Tibial nerve (tissue), 4 donors: ENCODE results near the gene HYCC1. TPM values are rescaled to one million over a fixed set of nuclear protein-coding genes. Genes with fewer than 3 reads are reported as not detected.
"Not testable (repeated sequence)": the region's sequence is repeated elsewhere in the genome, so short reads cannot be mapped to it uniquely, and the experiment has no call there.

Experiments
- DNase-seq, 2 donors: peaks; one replicate each; pipeline ENCODE4 v3.0.0-alpha.2; 2019; ENCODE audit warnings: low spot score in 2 of 2
- H3K27ac ChIP-seq, 4 donors: fragments of 200-600 bp; sonication (generic) in 3 of 4; one replicate each; pipeline ENCODE4 v1.5.1; 2017 to 2019; ENCODE audit warnings: mild to moderate bottlenecking in 1 of 4
- H3K27me3 ChIP-seq, 2 donors: fragments of 200-600 bp; sonication (generic) in 1 of 2; one replicate each; pipeline versions ENCODE4 v1.5.1 to v1.6.0; 2017 to 2019
- H3K36me3 ChIP-seq, 3 donors: fragments of 200-600 bp; sonication (generic); one replicate each; pipeline ENCODE4 v1.5.1; 2018 to 2019
- H3K4me1 ChIP-seq, 4 donors: fragments of 200-600 bp; sonication (generic) in 3 of 4; one replicate each; pipeline ENCODE4 v1.5.1; 2017 to 2019
- H3K4me3 ChIP-seq, 4 donors: fragments of 200-600 bp; sonication (generic) in 3 of 4; one replicate each; pipeline ENCODE4 v1.5.1; 2017 to 2019; ENCODE audit warnings: mild to moderate bottlenecking in 1 of 4, moderate library complexity in 1 of 4
- H3K9me3 ChIP-seq, 4 donors: fragments of 200-600 bp; sonication (generic) in 3 of 4; one replicate each; pipeline ENCODE4 v1.5.1; 2017 to 2019
- EP300 ChIP-seq, 2 donors: sonication (generic); formaldehyde crosslinking; IDR thresholded peaks; one replicate each; pipeline ENCODE4 v1.6.1; 2017; ENCODE audit warnings: antibody characterized with exemption in 2 of 2, mild to moderate bottlenecking in 1 of 2
- POLR2A ChIP-seq, 2 donors: fragments of 450-650 bp; IDR thresholded peaks; one replicate each; pipeline ENCODE4 v1.6.1; 2017; ENCODE audit warnings: antibody characterized with exemption in 2 of 2, mild to moderate bottlenecking in 2 of 2, moderate library complexity in 2 of 2
- WGBS, 2 donors: methylation state at CpG; one replicate each; pipeline ENCODE4 v1.1.5; 2018; 5-methylcytosine and 5-hydroxymethylcytosine counted together
- total RNA-seq, 4 donors: library from RNA; depleted of rRNA; stranded (reverse); fragments of >200 nt; gene quantifications; one replicate each; pipeline ENCODE4 v1.1.0, GENCODE V29; 2016
- TF ChIP-seq, protein P1 (sequence below), 5 experiments: fragments of 200-600 bp in 3 of 5; fragments of 450-650 bp in 2 of 5; sonication (generic) in 3 of 5; IDR thresholded peaks; one replicate each; pipeline ENCODE4 v1.5.1; 2016 to 2019; ENCODE audit warnings: antibody characterized with exemption in 5 of 5, mild to moderate bottlenecking in 3 of 5, moderate library complexity in 2 of 5

HYCC1 gene
- total RNA-seq, 4 donors from 2014 or later, result 15.9 to 61.5 (median 53.1) TPM

GRCh38 chr7:22979861-22980260 lies 34.1 kb downstream of the HYCC1 start:
- 91 to 100% methylated on average over 1 of the region's 1 CpG for WGBS, 2 donors
- Histone ChIP-seq H3K27me3 (no peaks in the 10 kb centered on the region), H3K27ac (no peak overlapping the region), H3K4me1 (no peaks in the 10 kb centered on the region), H3K9me3 (no peaks in the 10 kb centered on the region), H3K4me3 (no peak overlapping the region), H3K36me3 (peaks cover 0 to 37% (median 0%) of the 10 kb centered on the region in 3 donors)
- TF ChIP-seq, protein P1, sequence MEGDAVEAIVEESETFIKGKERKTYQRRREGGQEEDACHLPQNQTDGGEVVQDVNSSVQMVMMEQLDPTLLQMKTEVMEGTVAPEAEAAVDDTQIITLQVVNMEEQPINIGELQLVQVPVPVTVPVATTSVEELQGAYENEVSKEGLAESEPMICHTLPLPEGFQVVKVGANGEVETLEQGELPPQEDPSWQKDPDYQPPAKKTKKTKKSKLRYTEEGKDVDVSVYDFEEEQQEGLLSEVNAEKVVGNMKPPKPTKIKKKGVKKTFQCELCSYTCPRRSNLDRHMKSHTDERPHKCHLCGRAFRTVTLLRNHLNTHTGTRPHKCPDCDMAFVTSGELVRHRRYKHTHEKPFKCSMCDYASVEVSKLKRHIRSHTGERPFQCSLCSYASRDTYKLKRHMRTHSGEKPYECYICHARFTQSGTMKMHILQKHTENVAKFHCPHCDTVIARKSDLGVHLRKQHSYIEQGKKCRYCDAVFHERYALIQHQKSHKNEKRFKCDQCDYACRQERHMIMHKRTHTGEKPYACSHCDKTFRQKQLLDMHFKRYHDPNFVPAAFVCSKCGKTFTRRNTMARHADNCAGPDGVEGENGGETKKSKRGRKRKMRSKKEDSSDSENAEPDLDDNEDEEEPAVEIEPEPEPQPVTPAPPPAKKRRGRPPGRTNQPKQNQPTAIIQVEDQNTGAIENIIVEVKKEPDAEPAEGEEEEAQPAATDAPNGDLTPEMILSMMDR (IDR thresholded peaks at IDR 0.05), result no peak
- no peak for TF ChIP-seq EP300 (IDR thresholded peaks at IDR 0.05)
- TF ChIP-seq POLR2A (IDR thresholded peaks at IDR 0.05), result no peak
- no peak for DNase-seq

DNA sequence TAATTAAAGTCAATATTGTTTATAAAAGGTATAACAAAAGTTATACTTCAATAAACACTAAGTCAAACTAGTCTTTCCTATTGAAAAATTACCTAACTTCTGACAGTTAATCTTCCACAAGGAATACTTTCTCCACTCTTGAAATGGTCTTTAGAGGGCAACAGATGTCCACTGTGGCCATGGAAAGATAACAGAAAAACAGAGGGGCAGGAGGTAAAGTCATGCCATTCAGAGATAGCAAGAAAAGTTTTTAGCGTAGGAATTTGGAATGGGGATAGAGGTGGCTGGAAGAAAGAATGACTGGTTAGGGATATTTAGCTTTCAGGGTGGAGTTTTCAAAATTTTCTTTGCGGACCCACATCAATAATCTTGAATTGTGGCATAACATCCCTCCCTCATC lies 34.7 kb downstream of the HYCC1 start:
- 86 to 87% methylated on average over 2 of the region's 2 CpGs for WGBS, 2 donors
- H3K36me3 ChIP-seq, result peaks cover 0 to 37% (median 0%) of the 10 kb centered on the region in 3 donors

GRCh38 chr7:22974636-22975035 lies 39.3 kb downstream of the HYCC1 start:
- not testable (repeated sequence) for H3K4me1 ChIP-seq, DNase-seq, H3K27ac ChIP-seq, H3K9me3 ChIP-seq, H3K27me3 ChIP-seq, H3K4me3 ChIP-seq
- 54 to 74% methylated on average over 3 of the region's 3 CpGs for WGBS, 2 donors
- peaks cover 0 to 49% (median 3%) of the 10 kb centered on the region in 3 donors for H3K36me3 ChIP-seq

More for the DNA sequence above, 34.7 kb downstream of the HYCC1 start:
- DNase-seq, result no peak
- Histone ChIP-seq H3K27ac (no peak overlapping the region), H3K4me1 (no peaks in the 10 kb centered on the region), H3K27me3 (no peaks in the 10 kb centered on the region), H3K4me3 (no peak overlapping the region), H3K9me3 (no peaks in the 10 kb centered on the region)
- TF ChIP-seq, protein P1 (IDR thresholded peaks at IDR 0.05), result no peak
- TF ChIP-seq POLR2A (IDR thresholded peaks at IDR 0.05) (no peak), EP300 (IDR thresholded peaks at IDR 0.05) (no peak)

DNA sequence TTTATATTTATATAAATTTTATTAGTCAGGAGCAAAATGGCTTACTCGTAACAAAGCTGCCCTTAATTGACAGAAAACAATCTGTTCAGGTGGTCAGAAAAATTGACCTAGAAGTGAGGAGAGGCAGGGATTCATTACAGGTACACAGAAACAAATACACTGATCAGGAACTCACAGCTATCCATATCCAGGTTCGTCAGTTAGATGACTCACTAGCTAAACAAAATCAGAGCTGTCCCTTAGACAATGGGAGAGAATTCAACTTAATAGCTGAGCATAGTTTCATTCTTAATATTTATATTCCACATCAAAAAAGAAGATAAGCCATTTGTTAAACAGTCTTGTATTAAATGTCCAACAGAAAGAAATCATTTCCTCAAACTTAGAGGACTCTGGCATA lies 41.7 kb downstream of the HYCC1 start:
- Histone ChIP-seq H3K27ac (no peak overlapping the region), H3K4me1 (no peaks in the 10 kb centered on the region), H3K9me3 (no peaks in the 10 kb centered on the region), H3K27me3 (no peaks in the 10 kb centered on the region), H3K4me3 (no peak overlapping the region), H3K36me3 (peaks cover 0 to 64% (median 3%) of the 10 kb centered on the region in 3 donors)
- no peak for TF ChIP-seq POLR2A (IDR thresholded peaks at IDR 0.05)
- TF ChIP-seq EP300 (IDR thresholded peaks at IDR 0.05), result no peak
- TF ChIP-seq, protein P1 (IDR thresholded peaks at IDR 0.05), result no peak
- DNase-seq, result no peak
- WGBS, 2 donors, result 86 to 88% methylated on average over 2 of the region's 2 CpGs

GRCh38 chr7:22969010-22969431 lies 44.9 kb downstream of the HYCC1 start:
- Histone ChIP-seq H3K4me1 (no peaks in the 10 kb centered on the region), H3K4me3 (no peak overlapping the region), H3K27ac (no peak overlapping the region), H3K9me3 (no peaks in the 10 kb centered on the region), H3K36me3 (peaks cover 0 to 42% (median 3%) of the 10 kb centered on the region in 3 donors), H3K27me3 (no peaks in the 10 kb centered on the region)
- WGBS, 2 donors, result 76 to 95% methylated on average over 3 of the region's 3 CpGs
- no peak for DNase-seq
- TF ChIP-seq POLR2A (IDR thresholded peaks at IDR 0.05) (no peak), EP300 (IDR thresholded peaks at IDR 0.05) (no peak)
- TF ChIP-seq, protein P1 (IDR thresholded peaks at IDR 0.05), result no peak

Other genes starting within 250 kb of the HYCC1 start
- gene TOMM7, start 191.3 kb downstream of the HYCC1 start, total RNA-seq, result 100 to 1,000 TPM; 133 to 211 (median 177) TPM
- gene KLHL7, start 91.7 kb upstream of the HYCC1 start, total RNA-seq, result 10 to 100 TPM; 26.0 to 83.3 (median 35.3) TPM
- 10 to 100 TPM; 19.2 to 45.6 (median 35.8) TPM for gene NUP42, start 167.9 kb upstream of the HYCC1 start, total RNA-seq
- 100 to 1,000 TPM in 1 of 4 donors, 10 to 100 TPM in 3; 47.4 to 156 (median 72.5) TPM for gene GPNMB, start 232.6 kb upstream of the HYCC1 start, total RNA-seq